Neural cell (in vitro differentiated cells): Measurements from ENCODE around the gene APOL6.

Experiments
- CTCF ChIP-seq: fragments of 450-650 bp; IDR thresholded peaks from 2 replicates; pipeline ENCODE4 v1.5.1; 2014; ENCODE audit warnings: antibody characterized with exemption, mild to moderate bottlenecking, moderate library complexity; ENCODE audit not compliant: poor library complexity, severe bottlenecking
- EZH2 ChIP-seq: fragments of 200-600, 300-800 bp; shearing (Covaris generic), sonication (generic); IDR thresholded peaks from 2 replicates; pipeline ENCODE4 v1.6.1; 2014; ENCODE audit warnings: antibody characterized with exemption, low read length, borderline replicate concordance, mild to moderate bottlenecking; ENCODE audit not compliant: insufficient read depth, poor library complexity, severe bottlenecking
- MXI1 ChIP-seq: fragments of 450-650 bp; conservative IDR thresholded peaks from 2 replicates; pipeline ENCODE4 v1.6.1; 2014; ENCODE audit warnings: antibody characterized with exemption, mild to moderate bottlenecking; ENCODE audit not compliant: poor library complexity, severe bottlenecking
- POLR2AphosphoS5 ChIP-seq: IDR thresholded peaks from 2 replicates; pipeline ENCODE4 v1.6.1; 2012
- RAD21 ChIP-seq: fragments of 450-650 bp; conservative IDR thresholded peaks from 2 replicates; pipeline ENCODE4 v1.6.1; 2014; ENCODE audit warnings: antibody characterized with exemption, mild to moderate bottlenecking, moderate library complexity
- REST ChIP-seq: IDR thresholded peaks from 2 replicates; pipeline ENCODE4 v1.6.1; 2012; ENCODE audit warnings: borderline replicate concordance
- TAF1 ChIP-seq: IDR thresholded peaks from 2 replicates; pipeline ENCODE4 v1.6.1; 2012; ENCODE audit warnings: low read depth

- TF ChIP-seq RAD21 = no peak
- TF ChIP-seq CTCF = no peak
- no peak for TF ChIP-seq REST
- TF ChIP-seq POLR2AphosphoS5 = no peak
- no peak for TF ChIP-seq EZH2
- no peak for TF ChIP-seq MXI1
- TF ChIP-seq TAF1 = no peak
Observed at GRCh38 chr22:35618427-35619223, 29.6 kb upstream of the APOL6 start.
